Activated naive CD8-positive, alpha-beta T cell treated with anti-CD3 and anti-CD28 coated beads, Interleukin-2, amount 10 ng/mL, durations not matched to agents 7 days and 5 days (primary cell): ENCODE measurements around the gene RPL31. TPM values are rescaled to one million over a fixed set of nuclear protein-coding genes. Genes with fewer than 3 reads are reported as not detected.

ENCODE experiments used
- ATAC-seq: fragments of 150-1000 bp; cut with Tn5 transposase; one replicate; pipeline ENCODE4 v1.10.0; 2021; ENCODE audit warnings: low read depth, moderate library complexity
- POLR2A ChIA-PET: fragments of 350-600 bp; sonication (Branson Sonifier 250); formaldehyde crosslinking; loops from one replicate; lab custom pipeline; 2021; ENCODE audit warnings: antibody characterized with exemption; lab: Charles Lee
- DNase-seq: peaks from one replicate; pipeline ENCODE4 v3.0.0; 2021
- H3K27ac Mint-ChIP-seq: one replicate; pipeline ENCODE4 v1.8.0; 2022; ENCODE audit warnings: mild to moderate bottlenecking, mixed read lengths
- H3K27me3 Mint-ChIP-seq: one replicate; pipeline ENCODE4 v1.8.0; 2022; ENCODE audit warnings: mild to moderate bottlenecking, moderate library complexity, mixed read lengths
- H3K36me3 Mint-ChIP-seq: one replicate; pipeline ENCODE4 v1.8.0; 2021; ENCODE audit warnings: mild to moderate bottlenecking, mixed read lengths
- H3K4me1 Mint-ChIP-seq: one replicate; pipeline ENCODE4 v1.8.0; 2021; ENCODE audit warnings: mixed read lengths
- H3K4me3 Mint-ChIP-seq: one replicate; pipeline ENCODE4 v1.8.0; 2022; ENCODE audit warnings: mild to moderate bottlenecking, moderate library complexity, mixed read lengths
- H3K9me3 Mint-ChIP-seq: one replicate; pipeline ENCODE4 v1.8.0; 2021; ENCODE audit warnings: mixed read lengths
- total RNA-seq, 2 experiments: library from RNA; stranded (reverse); gene quantifications; one replicate each; pipeline ENCODE4 v1.2.3, GENCODE V29; 2021

Gene RPL31
- total RNA-seq = 1,000 to 10,000 TPM; 1,575 to 1,632 TPM

DNA sequence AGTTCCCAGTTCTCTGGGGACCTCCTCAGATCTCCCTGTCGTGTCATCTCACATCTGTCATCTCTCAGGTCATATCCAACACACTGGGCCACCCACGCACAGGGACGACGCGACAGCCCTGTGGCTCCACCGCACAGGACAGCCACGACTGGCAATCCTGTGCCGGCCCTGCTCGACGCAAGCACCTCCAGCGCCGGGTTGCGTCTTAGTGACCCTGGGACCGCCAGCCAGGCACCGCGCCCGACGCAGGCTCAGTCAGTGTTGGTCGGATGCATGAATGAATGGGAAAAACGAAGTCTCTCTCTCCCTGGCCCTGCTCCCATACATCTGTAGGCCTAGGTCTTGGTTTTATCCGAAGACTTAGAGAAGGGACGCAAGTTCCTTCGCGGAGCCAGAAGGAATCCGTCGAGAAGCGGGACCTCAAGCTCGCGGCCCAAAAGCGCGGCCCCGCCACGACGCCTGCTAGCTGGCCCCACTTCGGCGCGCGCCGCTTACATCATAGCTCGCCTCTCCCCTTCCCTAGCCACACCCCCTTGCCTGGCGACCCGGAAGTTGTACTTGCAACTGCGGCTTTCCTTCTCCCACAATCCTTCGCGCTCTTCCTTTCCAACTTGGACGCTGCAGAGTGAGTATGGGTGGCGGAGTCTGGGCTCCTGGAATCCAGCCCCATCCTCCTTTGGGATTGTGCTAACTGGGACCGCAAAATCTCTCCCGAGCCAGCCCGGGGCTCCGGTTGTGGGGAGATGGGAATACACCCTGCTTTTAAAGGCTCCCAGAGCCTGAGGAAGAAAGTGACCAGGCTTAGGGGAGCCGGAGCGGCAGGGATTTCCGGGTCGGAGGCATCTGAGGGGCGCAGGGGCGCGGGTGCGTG lies at the start of gene RPL31:
RPL31 (plus strand) TSS at position 599 of the 871 bp plus-strand sequence. CDS start 413 bp downstream, outside the sequence.
- POLR2A ChIA-PET = interaction anchor here (0.6 to 2.3 kb wide), 16 partner anchors 13 to 439 kb away, joined by 3 to 17 read pairs (median 3); partner anchors contain the start of genes CNOT11 and PDCL3
- no peaks in the 10 kb centered on the region for H3K27me3 Mint-ChIP-seq
- peaks cover 33% of the 10 kb centered on the region for H3K36me3 Mint-ChIP-seq
- peak within 1 kb of the TSS; percentile 98 for H3K4me3 Mint-ChIP-seq
- ATAC-seq = peak; percentile 92
- peaks cover 37% of the 10 kb centered on the region for H3K4me1 Mint-ChIP-seq
- H3K9me3 Mint-ChIP-seq = no peaks in the 10 kb centered on the region
- peak within 1 kb of the TSS; percentile 97 for H3K27ac Mint-ChIP-seq
- peak; percentile 93 for DNase-seq

DNA sequence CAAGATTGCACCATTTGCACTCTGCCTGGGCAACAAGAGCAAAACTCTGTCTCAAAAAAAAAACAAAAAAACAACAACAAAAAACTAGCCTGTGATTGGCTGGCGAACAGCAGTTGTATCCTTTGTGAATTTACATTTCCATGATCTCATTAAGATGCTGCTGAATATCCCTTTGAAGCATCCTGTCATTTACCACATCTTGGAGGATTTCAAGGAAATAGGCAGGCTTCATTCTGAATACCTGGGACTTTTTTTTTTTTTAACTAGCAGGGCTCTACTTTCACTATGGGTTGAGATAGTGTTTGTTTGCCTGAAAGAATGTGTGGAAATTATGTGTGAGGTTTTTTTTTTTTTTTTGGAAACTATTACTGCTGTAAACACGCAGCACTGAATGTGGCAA lies 49.6 kb upstream of the RPL31 start:
- no peaks in the 10 kb centered on the region for H3K9me3 Mint-ChIP-seq
- peaks cover 19% of the 10 kb centered on the region for H3K4me1 Mint-ChIP-seq
- DNase-seq = no peak
- peak overlapping the region; percentile 13 for H3K27ac Mint-ChIP-seq
- POLR2A ChIA-PET = no interaction called here
- H3K4me3 Mint-ChIP-seq = peak overlapping the region; percentile 38
- H3K36me3 Mint-ChIP-seq = no peaks in the 10 kb centered on the region
- H3K27me3 Mint-ChIP-seq = no peaks in the 10 kb centered on the region
- ATAC-seq = peak; percentile 48

DNA sequence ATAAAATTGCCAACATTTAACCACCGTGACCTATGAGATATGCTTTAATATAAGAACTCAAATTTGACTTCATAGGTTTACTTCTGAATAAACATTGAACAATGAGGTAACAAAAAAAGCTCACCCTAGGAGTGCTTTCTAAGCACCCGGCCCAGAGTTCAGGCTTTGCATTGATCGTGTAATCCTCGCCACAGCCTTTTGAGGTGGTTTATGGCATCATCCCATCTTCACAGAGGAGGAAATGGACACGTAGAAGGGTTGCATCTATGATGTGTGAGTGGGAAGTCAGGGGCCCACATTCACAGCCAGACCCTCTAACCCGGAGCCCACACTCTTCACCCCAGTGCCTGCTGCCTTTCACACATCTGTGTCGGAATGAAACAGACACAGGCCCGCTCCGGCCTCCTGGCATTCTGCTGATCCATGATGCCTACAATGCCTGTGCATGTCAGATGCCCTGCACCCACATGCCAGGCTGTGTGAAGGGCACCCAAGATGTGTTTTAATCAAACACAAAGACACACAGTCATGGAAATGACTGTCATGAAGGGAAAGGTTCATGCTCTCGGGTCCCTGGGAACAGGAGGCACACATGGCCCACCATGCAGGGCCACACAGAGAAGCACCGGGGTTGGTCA lies 48.6 kb upstream of the RPL31 start:
- POLR2A ChIA-PET = no interaction called here
- Mint-ChIP-seq H3K36me3 (no peaks in the 10 kb centered on the region), H3K27me3 (no peaks in the 10 kb centered on the region), H3K27ac (peak overlapping the region; percentile 34), H3K4me1 (peaks cover 19% of the 10 kb centered on the region), H3K4me3 (peak overlapping the region; percentile 17), H3K9me3 (no peaks in the 10 kb centered on the region)
- DNase-seq (peak; percentile 34), ATAC-seq (peak; percentile 77)

DNA sequence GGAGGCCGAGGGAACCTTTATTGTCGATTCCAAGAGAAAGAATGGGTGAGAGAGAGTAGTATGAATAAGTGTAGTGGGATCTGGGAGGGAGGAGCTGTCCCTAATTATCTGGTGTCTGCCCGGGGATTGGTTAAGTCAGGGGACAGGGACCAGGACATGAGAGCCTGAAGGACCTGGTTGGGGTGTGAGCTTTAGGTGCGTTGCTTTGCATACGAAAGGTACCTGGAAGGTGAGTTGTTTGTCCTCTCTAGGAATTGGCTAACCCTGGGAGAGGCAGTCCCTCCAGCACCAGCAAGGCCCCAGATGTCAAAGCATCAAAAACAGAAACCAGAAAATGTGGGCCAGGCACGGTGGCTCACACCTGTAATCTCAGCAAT lies 48.1 kb upstream of the RPL31 start:
- POLR2A ChIA-PET = no interaction called here
- Mint-ChIP-seq H3K9me3 (no peaks in the 10 kb centered on the region), H3K27me3 (no peaks in the 10 kb centered on the region), H3K4me3 (no peak overlapping the region), H3K36me3 (no peaks in the 10 kb centered on the region), H3K27ac (peak overlapping the region; percentile 34), H3K4me1 (peaks cover 19% of the 10 kb centered on the region)
- no peak for DNase-seq
- no peak for ATAC-seq

DNA sequence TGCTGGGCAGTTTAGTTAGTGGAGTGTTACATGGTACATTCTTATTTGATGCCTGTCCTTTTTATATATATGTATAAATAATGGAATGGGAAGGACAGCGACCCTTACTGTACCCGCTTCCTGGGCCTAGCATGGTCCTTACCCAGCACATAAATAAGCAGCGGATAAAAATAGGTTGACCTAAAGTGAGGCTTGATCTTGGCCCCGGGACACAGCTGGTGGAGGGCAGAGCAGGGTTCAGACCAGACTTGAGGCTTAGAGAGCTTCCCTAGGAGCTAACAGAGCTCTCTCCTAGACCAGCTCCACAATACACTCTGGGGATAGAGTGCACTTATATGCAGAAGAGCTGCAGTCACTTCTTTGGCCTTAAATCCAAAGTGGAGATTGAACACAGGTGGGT lies 46.9 kb upstream of the RPL31 start:
- no peaks in the 10 kb centered on the region for H3K9me3 Mint-ChIP-seq
- H3K36me3 Mint-ChIP-seq = no peaks in the 10 kb centered on the region
- peaks cover 21% of the 10 kb centered on the region for H3K4me1 Mint-ChIP-seq
- H3K4me3 Mint-ChIP-seq = no peak overlapping the region
- no peaks in the 10 kb centered on the region for H3K27me3 Mint-ChIP-seq
- ATAC-seq = no peak
- POLR2A ChIA-PET = no interaction called here
- H3K27ac Mint-ChIP-seq = no peak overlapping the region
- no peak for DNase-seq

DNA sequence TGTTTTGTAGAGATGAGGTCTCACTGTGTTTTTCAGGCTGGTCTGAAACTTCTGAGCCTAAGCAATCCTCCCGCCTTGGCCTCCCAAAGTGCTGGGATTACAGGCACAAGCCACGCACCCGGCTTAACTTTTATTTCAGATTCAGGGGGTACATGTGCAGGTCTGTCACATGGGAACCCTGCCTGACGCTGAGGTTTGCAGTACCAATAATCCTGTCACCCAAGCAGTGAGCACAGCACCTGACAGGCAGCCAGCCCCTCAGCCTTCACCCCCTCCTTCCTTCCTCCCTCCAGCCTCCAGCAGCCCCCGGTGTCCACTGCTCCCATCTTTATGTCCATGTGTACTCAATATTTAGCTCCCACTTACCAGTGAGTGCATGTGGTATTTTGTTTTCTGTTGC lies 46.0 kb upstream of the RPL31 start:
- POLR2A ChIA-PET = no interaction called here
- DNase-seq (no peak), ATAC-seq (no peak)
- H3K4me3 Mint-ChIP-seq = no peak overlapping the region
- peak overlapping the region; percentile 45 for H3K27ac Mint-ChIP-seq
- no peaks in the 10 kb centered on the region for H3K9me3 Mint-ChIP-seq
- no peaks in the 10 kb centered on the region for H3K27me3 Mint-ChIP-seq
- H3K36me3 Mint-ChIP-seq = no peaks in the 10 kb centered on the region
- H3K4me1 Mint-ChIP-seq = peaks cover 21% of the 10 kb centered on the region

DNA sequence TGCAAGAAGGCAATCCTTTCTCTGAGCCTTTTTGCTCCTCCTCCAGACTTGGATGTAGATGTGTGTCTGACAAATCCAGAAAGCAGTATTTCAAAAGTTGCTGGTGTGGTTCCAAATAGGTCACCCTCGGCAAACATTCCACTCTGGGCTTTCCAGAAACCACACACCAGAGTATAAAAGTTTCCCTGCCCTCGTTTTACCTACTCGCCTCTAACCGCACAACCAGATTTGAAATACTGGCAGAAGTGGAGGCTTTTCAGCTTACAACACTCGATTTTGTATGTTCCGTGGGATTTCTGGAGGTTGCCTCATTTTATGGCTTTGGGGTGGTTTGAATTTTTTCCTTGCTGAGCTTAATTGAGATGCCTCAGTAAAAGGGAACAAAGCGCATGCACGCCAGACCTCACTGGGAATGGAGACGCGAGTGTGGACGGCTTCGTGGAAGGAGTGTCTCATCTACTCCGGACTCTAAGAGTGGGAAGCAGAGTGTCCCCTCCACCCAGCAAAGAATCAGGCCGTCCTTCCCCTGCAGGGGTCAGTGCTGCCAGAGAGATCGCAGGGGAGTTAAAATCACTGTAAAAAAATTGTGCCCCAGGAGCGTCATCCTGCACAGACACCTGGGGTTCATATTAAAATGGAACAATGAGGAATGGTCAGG lies 44.0 kb upstream of the RPL31 start:
- no peak for ATAC-seq

DNA sequence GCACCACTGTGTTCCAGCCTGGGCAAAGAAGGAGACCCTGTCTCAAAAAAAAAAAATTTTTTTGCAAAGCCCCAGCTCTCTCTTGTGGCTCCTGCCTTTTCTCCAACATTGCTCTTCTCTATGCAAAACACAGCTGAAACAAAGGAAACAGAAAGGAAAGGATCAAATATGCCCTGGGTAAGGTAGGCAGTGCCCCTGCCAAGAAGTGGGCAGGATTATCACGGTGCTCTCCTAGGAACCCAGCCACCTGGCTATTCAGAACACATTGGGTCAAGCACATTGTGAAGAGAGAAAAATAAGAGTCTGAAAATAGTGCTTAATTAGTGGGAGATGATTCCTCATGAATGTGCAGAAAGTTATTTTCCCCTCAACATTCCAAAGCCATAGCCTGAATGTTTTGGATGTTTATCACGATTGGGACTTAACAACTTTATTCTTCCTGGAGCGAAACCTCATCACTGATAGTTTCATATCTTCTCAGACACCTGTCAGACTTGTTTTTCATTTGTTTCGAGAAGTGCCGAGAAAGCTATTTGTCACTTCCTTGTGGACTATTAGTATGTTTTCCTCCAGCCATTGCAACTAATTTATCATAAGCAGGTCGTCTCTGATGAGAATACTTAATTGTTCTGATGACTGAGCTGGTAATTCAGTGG lies 42.7 kb upstream of the RPL31 start:
- no peak for DNase-seq
- H3K27me3 Mint-ChIP-seq = no peaks in the 10 kb centered on the region
- H3K9me3 Mint-ChIP-seq = no peaks in the 10 kb centered on the region
- ATAC-seq = no peak
- POLR2A ChIA-PET = no interaction called here
- peaks cover 2% of the 10 kb centered on the region for H3K4me1 Mint-ChIP-seq
- no peak overlapping the region for H3K27ac Mint-ChIP-seq
- H3K4me3 Mint-ChIP-seq = no peak overlapping the region
- no peaks in the 10 kb centered on the region for H3K36me3 Mint-ChIP-seq

More for the DNA sequence above, 44.0 kb upstream of the RPL31 start:
- Mint-ChIP-seq H3K4me1 (peaks cover 9% of the 10 kb centered on the region), H3K27me3 (no peaks in the 10 kb centered on the region), H3K9me3 (no peaks in the 10 kb centered on the region), H3K36me3 (no peaks in the 10 kb centered on the region), H3K27ac (no peak overlapping the region), H3K4me3 (no peak overlapping the region)
- no peak for DNase-seq
- POLR2A ChIA-PET = no interaction called here

DNA sequence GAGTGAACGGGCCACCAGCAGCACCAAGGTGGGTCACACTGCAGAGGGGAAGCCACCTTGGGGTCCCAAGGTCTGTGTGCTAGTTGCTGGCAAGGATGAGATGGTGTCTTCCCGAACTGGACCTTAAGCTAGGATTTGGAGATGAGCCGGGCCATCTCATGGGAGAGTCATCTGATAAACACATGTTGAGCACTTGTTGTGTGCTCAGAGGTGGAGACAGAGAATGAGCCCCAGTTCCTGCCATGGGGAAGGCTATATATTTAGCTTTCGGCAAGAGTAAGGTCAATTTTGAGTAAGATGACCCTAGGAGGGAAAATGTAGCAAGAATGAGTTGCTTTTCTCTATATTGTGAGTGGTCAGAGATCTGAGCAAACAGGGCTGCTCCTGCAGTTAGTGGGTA lies 41.4 kb upstream of the RPL31 start:
- Mint-ChIP-seq H3K4me3 (no peak overlapping the region), H3K9me3 (no peaks in the 10 kb centered on the region), H3K36me3 (no peaks in the 10 kb centered on the region), H3K4me1 (peaks cover 2% of the 10 kb centered on the region), H3K27ac (no peak overlapping the region), H3K27me3 (no peaks in the 10 kb centered on the region)
- no peak for DNase-seq
- POLR2A ChIA-PET = no interaction called here
- no peak for ATAC-seq

DNA sequence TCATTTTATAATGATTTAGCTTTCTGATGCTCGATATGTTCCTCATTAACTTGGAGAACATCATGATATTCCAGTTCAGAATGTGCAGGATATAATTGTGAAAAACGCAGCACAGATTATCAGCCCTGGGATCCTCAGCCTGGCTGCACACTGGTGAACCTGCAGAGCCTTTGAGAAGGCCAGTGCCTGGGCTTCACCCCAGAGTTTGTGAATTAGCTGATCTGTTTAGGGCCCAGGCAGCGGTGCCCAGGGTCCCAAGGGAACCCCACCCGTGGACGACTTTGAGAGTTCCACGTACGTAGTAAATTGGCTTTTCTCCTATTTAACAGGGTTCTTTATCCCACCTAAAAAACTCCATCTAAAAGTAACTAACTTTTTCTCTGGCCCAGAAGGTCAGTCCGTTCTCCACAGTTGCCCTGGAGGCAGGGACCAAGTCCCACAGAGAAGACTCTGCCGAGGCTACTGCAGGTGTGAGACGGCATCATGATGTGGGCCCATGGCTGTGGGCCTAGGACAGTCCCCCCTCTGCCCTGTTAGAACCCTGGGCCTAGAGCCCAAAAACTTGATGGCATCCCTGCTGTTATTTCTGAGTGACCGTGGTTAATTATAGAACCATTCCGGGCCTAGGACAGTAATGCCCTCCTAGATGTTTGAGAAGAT lies 39.6 kb upstream of the RPL31 start:
- H3K4me3 Mint-ChIP-seq = no peak overlapping the region
- no peaks in the 10 kb centered on the region for H3K36me3 Mint-ChIP-seq
- DNase-seq = no peak
- H3K27ac Mint-ChIP-seq = no peak overlapping the region
- H3K27me3 Mint-ChIP-seq = no peaks in the 10 kb centered on the region
- peaks cover 2% of the 10 kb centered on the region for H3K4me1 Mint-ChIP-seq
- POLR2A ChIA-PET = no interaction called here
- H3K9me3 Mint-ChIP-seq = no peaks in the 10 kb centered on the region
- ATAC-seq = no peak

DNA sequence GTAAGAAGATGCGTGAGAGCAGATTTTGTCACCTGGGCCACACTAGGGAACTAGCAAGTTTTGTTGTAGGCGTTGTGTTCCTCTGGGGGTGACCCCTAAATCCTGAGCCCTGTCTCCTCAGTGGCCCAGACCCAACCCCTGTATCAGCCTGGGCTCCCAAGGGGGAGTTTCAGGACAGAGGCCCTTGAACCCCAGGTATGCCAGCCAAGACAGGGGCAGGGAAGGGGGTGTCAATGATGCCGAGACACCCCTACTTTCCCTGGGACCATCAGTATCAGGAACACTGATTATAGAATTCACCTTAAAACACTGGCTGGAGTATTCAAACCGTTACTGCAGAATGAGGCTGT lies 39.1 kb upstream of the RPL31 start:
- Mint-ChIP-seq H3K27me3 (no peaks in the 10 kb centered on the region), H3K27ac (no peak overlapping the region), H3K4me1 (peaks cover 2% of the 10 kb centered on the region), H3K4me3 (no peak overlapping the region), H3K9me3 (no peaks in the 10 kb centered on the region), H3K36me3 (no peaks in the 10 kb centered on the region)
- POLR2A ChIA-PET = no interaction called here
- no peak for DNase-seq
- ATAC-seq = no peak

DNA sequence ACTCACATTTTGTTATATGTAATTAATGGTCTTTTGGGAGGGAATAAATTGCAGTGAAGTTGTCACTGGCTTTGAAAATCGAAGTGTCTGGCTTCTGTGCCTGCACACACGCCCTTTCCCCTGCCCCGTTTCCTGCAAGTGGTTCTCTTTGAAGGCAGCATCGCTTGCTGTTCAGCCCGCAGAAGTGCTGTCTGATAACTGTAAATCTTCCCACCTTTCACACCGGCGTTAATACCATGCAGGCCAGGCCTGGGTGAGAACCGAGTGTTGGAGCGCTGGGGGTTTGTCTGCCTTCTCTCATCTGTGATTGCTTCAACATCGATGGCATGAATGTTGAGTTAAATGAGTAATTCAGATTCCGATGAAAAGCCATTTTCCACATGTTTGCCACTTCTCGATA lies 37.9 kb upstream of the RPL31 start:
- no peak overlapping the region for H3K4me3 Mint-ChIP-seq

More for the DNA sequence above, 37.9 kb upstream of the RPL31 start:
- no peak for DNase-seq
- Mint-ChIP-seq H3K36me3 (no peaks in the 10 kb centered on the region), H3K9me3 (no peaks in the 10 kb centered on the region), H3K4me1 (peaks cover 1% of the 10 kb centered on the region), H3K27ac (no peak overlapping the region), H3K27me3 (no peaks in the 10 kb centered on the region)
- peak; percentile 65 for ATAC-seq
- POLR2A ChIA-PET = interaction anchor here (0.7 kb wide), 1 partner anchor 815 kb away, joined by 3 read pairs; no protein-coding TSS in a partner anchor
